Ishikawa (cell line): ENCODE measurements around the gene NTM.

Experiments used
- CEBPB ChIP-seq: IDR thresholded peaks from 2 replicates; pipeline ENCODE4 v1.6.1; 2012
- CREB1 ChIP-seq: IDR thresholded peaks from 2 replicates; pipeline ENCODE4 v1.6.1; 2012; ENCODE audit warnings: low read depth
- EGR1 ChIP-seq: IDR thresholded peaks from 2 replicates; pipeline ENCODE4 v1.6.1; 2012
- EP300 ChIP-seq: IDR thresholded peaks from 2 replicates; pipeline ENCODE4 v1.6.1; 2012; ENCODE audit warnings: borderline replicate concordance
- FOXM1 ChIP-seq: IDR thresholded peaks from 2 replicates; pipeline ENCODE4 v1.6.1; 2012; ENCODE audit warnings: low read depth, borderline replicate concordance
- MAX ChIP-seq: IDR thresholded peaks from 2 replicates; pipeline ENCODE4 v1.6.1; 2012
- NFIC ChIP-seq: IDR thresholded peaks from 2 replicates; pipeline ENCODE4 v1.6.1; 2012
- RAD21 ChIP-seq: IDR thresholded peaks from 2 replicates; pipeline ENCODE4 v1.6.1; 2012; ENCODE audit warnings: low read depth
- TAF1 ChIP-seq: IDR thresholded peaks from 2 replicates; pipeline ENCODE4 v1.6.1; 2012; ENCODE audit warnings: low read depth, mild to moderate bottlenecking
- TCF12 ChIP-seq: IDR thresholded peaks from 2 replicates; pipeline ENCODE4 v1.6.1; 2012; ENCODE audit warnings: low read depth
- TEAD4 ChIP-seq: IDR thresholded peaks from 2 replicates; pipeline ENCODE4 v1.6.1; 2012
- YY1 ChIP-seq: IDR thresholded peaks from 2 replicates; pipeline ENCODE4 v1.6.1; 2012; ENCODE audit warnings: low read depth
- ZBTB7A ChIP-seq: IDR thresholded peaks from 2 replicates; pipeline ENCODE4 v1.6.1; 2012; ENCODE audit warnings: low read depth
- TF ChIP-seq, protein P1 (sequence below): IDR thresholded peaks from 2 replicates; pipeline ENCODE4 v1.6.1; 2012
- TF ChIP-seq, protein P2 (sequence below): IDR thresholded peaks from 2 replicates; pipeline ENCODE4 v1.6.1; 2012; ENCODE audit warnings: low read depth, mild to moderate bottlenecking

The NTM gene

GRCh38 chr11:131924001-131924400, 553.6 kb downstream of the NTM start:
- no peak for TF ChIP-seq TAF1
- no peak for TF ChIP-seq NFIC
- TF ChIP-seq TEAD4: no peak
- TF ChIP-seq ZBTB7A: no peak
- TF ChIP-seq EGR1: no peak
- no peak for TF ChIP-seq RAD21
- TF ChIP-seq MAX: no peak
- no peak for TF ChIP-seq FOXM1
- no peak for TF ChIP-seq EP300
- TF ChIP-seq, protein P1, sequence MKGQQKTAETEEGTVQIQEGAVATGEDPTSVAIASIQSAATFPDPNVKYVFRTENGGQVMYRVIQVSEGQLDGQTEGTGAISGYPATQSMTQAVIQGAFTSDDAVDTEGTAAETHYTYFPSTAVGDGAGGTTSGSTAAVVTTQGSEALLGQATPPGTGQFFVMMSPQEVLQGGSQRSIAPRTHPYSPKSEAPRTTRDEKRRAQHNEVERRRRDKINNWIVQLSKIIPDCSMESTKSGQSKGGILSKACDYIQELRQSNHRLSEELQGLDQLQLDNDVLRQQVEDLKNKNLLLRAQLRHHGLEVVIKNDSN: no peak
- no peak for TF ChIP-seq TCF12
- TF ChIP-seq, protein P2, sequence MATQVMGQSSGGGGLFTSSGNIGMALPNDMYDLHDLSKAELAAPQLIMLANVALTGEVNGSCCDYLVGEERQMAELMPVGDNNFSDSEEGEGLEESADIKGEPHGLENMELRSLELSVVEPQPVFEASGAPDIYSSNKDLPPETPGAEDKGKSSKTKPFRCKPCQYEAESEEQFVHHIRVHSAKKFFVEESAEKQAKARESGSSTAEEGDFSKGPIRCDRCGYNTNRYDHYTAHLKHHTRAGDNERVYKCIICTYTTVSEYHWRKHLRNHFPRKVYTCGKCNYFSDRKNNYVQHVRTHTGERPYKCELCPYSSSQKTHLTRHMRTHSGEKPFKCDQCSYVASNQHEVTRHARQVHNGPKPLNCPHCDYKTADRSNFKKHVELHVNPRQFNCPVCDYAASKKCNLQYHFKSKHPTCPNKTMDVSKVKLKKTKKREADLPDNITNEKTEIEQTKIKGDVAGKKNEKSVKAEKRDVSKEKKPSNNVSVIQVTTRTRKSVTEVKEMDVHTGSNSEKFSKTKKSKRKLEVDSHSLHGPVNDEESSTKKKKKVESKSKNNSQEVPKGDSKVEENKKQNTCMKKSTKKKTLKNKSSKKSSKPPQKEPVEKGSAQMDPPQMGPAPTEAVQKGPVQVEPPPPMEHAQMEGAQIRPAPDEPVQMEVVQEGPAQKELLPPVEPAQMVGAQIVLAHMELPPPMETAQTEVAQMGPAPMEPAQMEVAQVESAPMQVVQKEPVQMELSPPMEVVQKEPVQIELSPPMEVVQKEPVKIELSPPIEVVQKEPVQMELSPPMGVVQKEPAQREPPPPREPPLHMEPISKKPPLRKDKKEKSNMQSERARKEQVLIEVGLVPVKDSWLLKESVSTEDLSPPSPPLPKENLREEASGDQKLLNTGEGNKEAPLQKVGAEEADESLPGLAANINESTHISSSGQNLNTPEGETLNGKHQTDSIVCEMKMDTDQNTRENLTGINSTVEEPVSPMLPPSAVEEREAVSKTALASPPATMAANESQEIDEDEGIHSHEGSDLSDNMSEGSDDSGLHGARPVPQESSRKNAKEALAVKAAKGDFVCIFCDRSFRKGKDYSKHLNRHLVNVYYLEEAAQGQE: no peak

DNA sequence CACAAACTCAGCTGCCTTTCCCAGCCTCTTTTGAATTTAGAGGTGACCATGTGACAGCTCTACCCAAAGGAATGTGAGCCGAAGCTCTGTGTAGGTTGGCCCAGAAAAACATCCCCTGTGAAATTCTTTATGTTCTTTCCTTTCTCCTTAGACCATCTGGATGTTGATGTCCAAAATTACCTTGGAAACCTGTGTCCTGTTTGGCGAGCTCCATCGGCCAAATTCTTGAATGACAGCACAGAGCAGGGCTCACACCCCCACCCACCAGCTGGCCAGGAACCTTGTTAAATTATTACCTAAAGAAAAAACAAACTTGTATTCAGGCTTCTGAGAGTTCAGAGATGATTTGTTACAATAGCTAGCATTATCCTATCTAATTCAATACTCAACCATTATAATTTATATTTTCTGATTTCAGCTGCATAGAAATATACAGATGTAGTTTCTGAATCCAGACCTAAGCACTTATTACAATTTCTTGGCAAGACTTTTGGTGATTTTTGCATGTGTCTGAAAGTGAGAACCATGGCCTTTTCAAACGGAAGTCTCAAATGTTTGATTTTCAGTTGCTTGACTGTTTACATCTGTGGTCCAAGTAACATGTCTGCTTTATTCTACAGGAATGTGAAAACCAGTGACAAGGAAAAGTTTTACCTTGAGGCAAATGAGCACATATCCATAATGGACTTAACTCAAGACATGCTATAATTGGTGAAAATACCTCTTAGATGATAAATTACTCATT, 554.2 kb downstream of the NTM start:
- TF ChIP-seq NFIC (no peak), TCF12 (no peak)

GRCh38 chr11:131925829-131926228, 555.4 kb downstream of the NTM start:
- TF ChIP-seq ZBTB7A (no peak), TCF12 (no peak)
- TF ChIP-seq, protein P2: peak; percentile 28; the same call in 1 of the 2 replicates

GRCh38 chr11:131928992-131929391, 558.6 kb downstream of the NTM start:
- TF ChIP-seq TAF1: no peak
- no peak for TF ChIP-seq YY1
- no peak for TF ChIP-seq TEAD4
- TF ChIP-seq ZBTB7A: no peak
- TF ChIP-seq EP300: no peak
- TF ChIP-seq MAX: no peak
- no peak for TF ChIP-seq CREB1
- TF ChIP-seq, protein P2: no peak
- TF ChIP-seq, protein P1: no peak
- no peak for TF ChIP-seq EGR1
- no peak for TF ChIP-seq NFIC
- TF ChIP-seq FOXM1: no peak
- no peak for TF ChIP-seq CEBPB
